BLaER1 treated with 17β-estradiol and CSF1 and Interleukin-3, amounts not matched to agents 10 nM and 100 nM (cell line): ENCODE results near the gene IGFBP5.

Source experiments
- H3K27ac ChIP-seq, 11 experiments: shearing (Covaris generic); formaldehyde crosslinking; 2 replicates each; pipeline ENCODE4 v1.8.1; 2022
- H3K27me3 ChIP-seq, 11 experiments: shearing (Covaris generic); formaldehyde crosslinking; 2 replicates each; pipeline ENCODE4 v1.8.1; 2022
- H3K36me3 ChIP-seq, 11 experiments: shearing (Covaris generic); formaldehyde crosslinking; 2 replicates each; pipeline ENCODE4 v1.8.1; 2022
- H3K4me1 ChIP-seq, 10 experiments: shearing (Covaris generic); formaldehyde crosslinking; 2 replicates each; pipeline ENCODE4 v1.8.1; 2022
- H3K4me2 ChIP-seq, 11 experiments: shearing (Covaris generic); formaldehyde crosslinking; 2 replicates each; pipeline ENCODE4 v1.8.1; 2022
- H3K4me3 ChIP-seq, 10 experiments: shearing (Covaris generic); formaldehyde crosslinking; 2 replicates each; pipeline ENCODE4 v1.8.1; 2022
- H3K9ac ChIP-seq, 11 experiments: shearing (Covaris generic); formaldehyde crosslinking; 2 replicates each; pipeline ENCODE4 v1.8.1; 2022
- H3K9me3 ChIP-seq, 11 experiments: shearing (Covaris generic); formaldehyde crosslinking; replicated peaks in 1 of 11; 2 replicates each; pipeline ENCODE4 v1.8.1; 2022
- H4K20me1 ChIP-seq, 11 experiments: shearing (Covaris generic); formaldehyde crosslinking; 2 replicates each; pipeline ENCODE4 v1.8.1; 2022
- Cebpa-rat ChIP-seq, 11 experiments: shearing (Covaris generic); IDR thresholded peaks; 2 replicates each; pipeline ENCODE4 v1.8.1; 2022

Gene IGFBP5

DNA sequence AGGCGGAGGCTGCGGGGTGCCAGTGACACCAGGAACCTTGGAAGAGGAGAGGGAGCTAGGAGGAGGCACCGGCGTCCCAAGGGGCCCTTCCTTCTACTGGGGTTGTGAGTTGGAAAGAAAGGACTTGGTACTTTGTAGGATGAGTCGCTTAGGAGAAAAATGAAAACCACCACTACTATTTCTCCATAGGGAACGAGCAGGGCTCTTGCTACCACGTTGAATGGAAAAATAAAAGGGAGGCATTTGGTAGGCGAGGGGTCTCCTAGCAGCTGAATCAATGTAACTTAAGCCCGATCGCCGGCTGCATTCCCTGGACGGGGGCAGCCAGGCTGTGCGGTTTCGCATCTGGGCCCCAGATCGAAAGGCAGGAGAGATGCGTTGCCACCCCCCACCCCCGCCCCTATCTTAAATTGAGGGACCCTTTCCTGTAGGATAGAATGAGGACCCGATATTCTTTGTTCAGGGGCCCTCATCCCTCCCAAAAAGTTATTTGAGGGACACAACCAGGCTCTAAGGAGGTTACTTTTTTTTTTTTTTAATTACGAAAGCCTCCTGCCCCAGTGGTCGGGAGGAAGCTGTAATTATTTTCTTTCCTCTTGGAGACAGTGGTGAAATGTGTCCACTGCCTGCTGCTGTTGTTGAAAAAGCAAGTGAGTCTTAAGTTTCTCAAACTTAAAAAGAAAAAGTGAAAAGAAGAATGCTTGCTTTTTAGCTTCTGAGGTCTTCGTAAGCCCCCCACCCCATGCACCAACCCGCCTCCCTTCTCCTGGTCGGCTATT is 60.8 kb downstream of the IGFBP5 start:
- H3K4me3 ChIP-seq, result peak overlapping the region; percentile 69 to 90 (median 82)
- peaks cover 44 to 67% (median 63%) of the 10 kb centered on the region in 11 experiments for H3K27me3 ChIP-seq
- peak overlapping the region; percentile 81 to 100 (median 98) for H3K4me2 ChIP-seq
- peaks cover 0 to 25% (median 17%) of the 10 kb centered on the region in 11 experiments; a peak in 14 of 22 replicates for H3K36me3 ChIP-seq
- H3K4me1 ChIP-seq, result peaks cover 41 to 61% (median 52%) of the 10 kb centered on the region in 10 experiments
- no peaks in the 10 kb centered on the region for H3K9me3 ChIP-seq
- TF ChIP-seq Cebpa-rat (IDR thresholded peaks at IDR 0.05), result no peak
- peak overlapping the region in 9 of 11 experiments; percentile 65 to 85 (median 81); a peak in 18 of 22 replicates for H3K27ac ChIP-seq
- peak overlapping the region; percentile 60 to 89 (median 80); a peak in 21 of 22 replicates for H3K9ac ChIP-seq
- peaks cover 0 to 57% (median 31%) of the 10 kb centered on the region in 11 experiments; a peak in 12 of 22 replicates for H4K20me1 ChIP-seq

DNA sequence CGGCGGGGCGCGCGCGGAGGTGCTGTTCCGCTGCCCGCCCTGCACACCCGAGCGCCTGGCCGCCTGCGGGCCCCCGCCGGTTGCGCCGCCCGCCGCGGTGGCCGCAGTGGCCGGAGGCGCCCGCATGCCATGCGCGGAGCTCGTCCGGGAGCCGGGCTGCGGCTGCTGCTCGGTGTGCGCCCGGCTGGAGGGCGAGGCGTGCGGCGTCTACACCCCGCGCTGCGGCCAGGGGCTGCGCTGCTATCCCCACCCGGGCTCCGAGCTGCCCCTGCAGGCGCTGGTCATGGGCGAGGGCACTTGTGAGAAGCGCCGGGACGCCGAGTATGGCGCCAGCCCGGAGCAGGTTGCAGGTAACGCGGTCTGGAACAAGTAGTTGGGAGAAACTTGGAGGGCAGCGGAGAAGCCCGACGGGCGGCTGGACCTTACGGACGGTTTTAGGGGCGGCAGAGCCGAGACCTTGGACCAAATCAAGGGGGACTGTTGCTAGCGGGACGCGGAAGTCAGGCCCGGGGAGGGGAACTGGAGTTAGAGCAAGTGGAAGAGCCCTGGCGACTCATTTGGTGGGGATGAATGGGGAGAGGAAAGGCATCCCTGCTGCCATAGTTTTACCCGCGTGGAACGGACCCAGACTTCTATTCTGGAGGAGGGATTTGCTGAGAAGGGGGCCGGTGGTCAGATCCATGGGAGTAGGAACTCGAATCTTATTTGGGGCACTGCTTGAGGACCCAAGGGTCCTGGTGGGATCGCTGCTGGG is 61.6 kb downstream of the IGFBP5 start:
- Histone ChIP-seq H3K4me3 (peak overlapping the region; percentile 69 to 90 (median 82)), H3K36me3 (peaks cover 0 to 17% (median 9%) of the 10 kb centered on the region in 11 experiments; a peak in 10 of 22 replicates), H3K27me3 (peaks cover 44 to 67% (median 63%) of the 10 kb centered on the region in 11 experiments), H3K9me3 (no peaks in the 10 kb centered on the region), H3K27ac (peak overlapping the region in 9 of 11 experiments; percentile 65 to 85 (median 81); a peak in 18 of 22 replicates), H3K4me1 (peaks cover 41 to 61% (median 52%) of the 10 kb centered on the region in 10 experiments), H3K4me2 (peak overlapping the region; percentile 81 to 100 (median 98)), H3K9ac (peak overlapping the region; percentile 60 to 89 (median 80)), H4K20me1 (peaks cover 0 to 51% (median 23%) of the 10 kb centered on the region in 11 experiments; a peak in 12 of 22 replicates)
- TF ChIP-seq Cebpa-rat (IDR thresholded peaks at IDR 0.05), result no peak

DNA sequence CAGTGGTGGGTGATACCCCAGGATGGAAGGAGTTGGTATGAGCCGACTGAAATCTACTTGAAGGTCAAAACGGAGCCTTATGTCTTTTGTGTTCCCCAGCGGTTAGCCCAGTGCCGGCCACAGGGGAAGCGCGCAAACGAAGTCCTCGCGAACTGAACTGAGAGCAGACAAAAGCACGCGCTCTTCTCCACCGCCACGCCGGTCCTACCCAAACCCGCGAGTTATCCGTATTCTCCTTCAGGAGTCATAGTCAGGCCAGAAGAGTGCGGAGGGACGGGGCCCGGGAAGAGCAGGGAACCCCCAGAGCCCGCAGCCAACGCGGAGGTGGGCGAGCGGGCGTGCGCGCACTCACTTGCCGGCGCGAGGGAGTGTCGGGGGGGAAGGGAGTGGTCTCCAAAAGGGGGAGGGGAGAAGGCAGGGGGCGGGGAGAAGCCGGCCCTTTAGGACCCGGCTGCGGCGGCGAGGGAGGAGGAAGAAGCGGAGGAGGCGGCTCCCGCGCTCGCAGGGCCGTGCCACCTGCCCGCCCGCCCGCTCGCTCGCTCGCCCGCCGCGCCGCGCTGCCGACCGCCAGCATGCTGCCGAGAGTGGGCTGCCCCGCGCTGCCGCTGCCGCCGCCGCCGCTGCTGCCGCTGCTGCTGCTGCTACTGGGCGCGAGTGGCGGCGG is 62.3 kb downstream of the IGFBP5 start, which contains the start of gene IGFBP2:
IGFBP2 (plus strand) TSS at position 469 of the 664 bp plus-strand sequence; CDS start at position 573, 104 bp downstream.
- Histone ChIP-seq H3K4me3 (peak within 1 kb of the TSS; percentile 69 to 90 (median 82)), H3K9me3 (no peaks in the 10 kb centered on the region), H3K4me2 (peak within 1 kb of the TSS; percentile 81 to 100 (median 98)), H4K20me1 (peaks cover 0 to 44% (median 18%) of the 10 kb centered on the region in 11 experiments; a peak in 12 of 22 replicates), H3K9ac (peak within 1 kb of the TSS; percentile 60 to 89 (median 80)), H3K27me3 (peaks cover 44 to 65% (median 61%) of the 10 kb centered on the region in 11 experiments), H3K36me3 (peaks cover 0 to 10% (median 5%) of the 10 kb centered on the region in 11 experiments; a peak in 8 of 22 replicates), H3K27ac (peak within 1 kb of the TSS in 9 of 11 experiments; percentile 65 to 85 (median 81); a peak in 18 of 22 replicates), H3K4me1 (peaks cover 40 to 57% (median 50%) of the 10 kb centered on the region in 10 experiments)
- no peak for TF ChIP-seq Cebpa-rat (IDR thresholded peaks at IDR 0.05)

DNA sequence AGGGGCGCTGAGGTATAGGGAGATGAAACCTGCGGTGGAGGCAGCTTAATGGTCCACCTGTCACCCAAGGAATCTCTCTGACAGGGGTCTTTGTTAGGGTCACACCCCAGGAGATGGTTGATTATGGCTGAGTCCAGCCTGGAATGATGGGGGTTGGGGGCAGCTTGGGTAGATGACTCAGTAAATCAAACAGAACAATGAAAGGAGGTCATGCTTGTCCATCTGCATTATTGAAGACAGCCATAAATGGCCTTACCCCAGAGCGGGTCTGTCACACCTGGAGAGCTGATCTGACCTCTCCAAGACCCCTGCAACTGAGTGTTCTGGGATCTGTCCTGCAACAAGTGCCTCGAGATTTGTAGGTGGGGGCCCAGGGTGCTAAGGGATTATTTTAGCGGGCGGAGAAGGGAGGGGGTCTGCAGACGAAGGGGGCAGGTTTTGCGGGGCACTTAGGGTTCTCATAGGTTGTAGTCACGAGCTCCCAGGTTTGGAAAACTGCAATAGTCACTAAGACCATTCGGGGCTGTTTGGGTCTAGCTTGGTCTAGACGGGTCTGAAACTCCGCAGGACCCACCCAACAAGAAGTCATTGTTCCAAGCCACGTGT is 62.9 kb downstream of the IGFBP5 start:
- peaks cover 44 to 59% (median 56%) of the 10 kb centered on the region in 11 experiments for H3K27me3 ChIP-seq
- peaks cover 0 to 37% (median 11%) of the 10 kb centered on the region in 11 experiments; a peak in 11 of 22 replicates for H4K20me1 ChIP-seq
- peaks cover 34 to 50% (median 43%) of the 10 kb centered on the region in 10 experiments for H3K4me1 ChIP-seq
- no peaks in the 10 kb centered on the region for H3K9me3 ChIP-seq
- TF ChIP-seq Cebpa-rat (IDR thresholded peaks at IDR 0.05), result no peak
- H3K36me3 ChIP-seq, result peaks cover 0 to 4% (median 0%) of the 10 kb centered on the region in 11 experiments; a peak in 4 of 22 replicates
- H3K4me3 ChIP-seq, result peak overlapping the region in 8 of 10 experiments; percentile 77 to 90 (median 84); a peak in 16 of 20 replicates
- H3K27ac ChIP-seq, result peak overlapping the region in 8 of 11 experiments; percentile 41 to 83 (median 78); a peak in 11 of 22 replicates
- H3K9ac ChIP-seq, result peak overlapping the region in 8 of 11 experiments; percentile 76 to 89 (median 84); a peak in 14 of 22 replicates
- peak overlapping the region; percentile 81 to 100 (median 98) for H3K4me2 ChIP-seq

DNA sequence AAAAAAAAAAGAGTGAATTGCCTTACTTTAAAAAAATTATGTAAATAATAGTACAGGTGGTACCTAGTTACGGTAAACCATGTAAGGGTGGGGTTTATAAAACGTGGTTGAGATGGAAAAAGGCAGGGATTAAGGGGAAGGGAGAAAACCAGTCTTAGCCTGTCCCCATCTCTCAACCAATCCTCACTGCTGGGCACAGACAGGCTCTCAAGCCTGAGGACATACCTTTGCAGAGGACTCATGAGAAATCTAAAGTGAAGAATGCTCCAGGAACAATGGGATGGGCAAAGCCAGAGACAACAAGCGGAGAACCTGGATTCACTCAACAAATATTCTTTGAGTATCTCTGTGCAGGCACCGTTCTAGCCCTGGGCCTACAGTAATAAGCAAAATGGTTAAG is 65.6 kb downstream of the IGFBP5 start:
- Histone ChIP-seq H3K4me2 (no peak overlapping the region), H3K9ac (no peak overlapping the region), H3K27ac (no peak overlapping the region), H3K36me3 (no peaks in the 10 kb centered on the region), H3K9me3 (peaks cover 0 to 3% (median 0%) of the 10 kb centered on the region in 11 experiments; a peak in 3 of 22 replicates), H3K4me1 (peaks cover 9 to 32% (median 25%) of the 10 kb centered on the region in 10 experiments), H3K4me3 (no peak overlapping the region), H3K27me3 (peaks cover 28 to 33% (median 31%) of the 10 kb centered on the region in 11 experiments), H4K20me1 (peaks cover 0 to 14% (median 9%) of the 10 kb centered on the region in 11 experiments; a peak in 8 of 22 replicates)
- no peak for TF ChIP-seq Cebpa-rat (IDR thresholded peaks at IDR 0.05)

DNA sequence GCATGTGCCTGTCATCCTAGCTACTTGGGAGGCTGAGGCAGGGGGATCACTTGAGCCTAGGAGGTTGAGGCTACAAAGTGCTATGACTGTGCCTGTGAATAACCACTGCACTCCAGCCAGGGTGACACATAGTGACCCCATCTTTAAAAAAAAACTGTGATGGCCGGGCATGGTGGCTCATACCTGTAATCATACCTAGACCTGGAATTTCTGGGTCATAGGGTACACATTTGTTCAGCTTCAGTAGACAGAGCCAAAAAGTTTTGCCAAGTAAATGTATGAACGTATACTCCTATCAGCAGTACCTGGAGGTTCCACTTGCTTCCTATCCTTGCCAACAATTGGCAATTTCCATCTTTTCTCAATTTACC is 68.5 kb downstream of the IGFBP5 start:
- H3K9ac ChIP-seq, result no peak overlapping the region
- peak overlapping the region in 5 of 11 experiments; percentile 5 to 30 (median 10); a peak in 5 of 22 replicates for H3K4me2 ChIP-seq

DNA sequence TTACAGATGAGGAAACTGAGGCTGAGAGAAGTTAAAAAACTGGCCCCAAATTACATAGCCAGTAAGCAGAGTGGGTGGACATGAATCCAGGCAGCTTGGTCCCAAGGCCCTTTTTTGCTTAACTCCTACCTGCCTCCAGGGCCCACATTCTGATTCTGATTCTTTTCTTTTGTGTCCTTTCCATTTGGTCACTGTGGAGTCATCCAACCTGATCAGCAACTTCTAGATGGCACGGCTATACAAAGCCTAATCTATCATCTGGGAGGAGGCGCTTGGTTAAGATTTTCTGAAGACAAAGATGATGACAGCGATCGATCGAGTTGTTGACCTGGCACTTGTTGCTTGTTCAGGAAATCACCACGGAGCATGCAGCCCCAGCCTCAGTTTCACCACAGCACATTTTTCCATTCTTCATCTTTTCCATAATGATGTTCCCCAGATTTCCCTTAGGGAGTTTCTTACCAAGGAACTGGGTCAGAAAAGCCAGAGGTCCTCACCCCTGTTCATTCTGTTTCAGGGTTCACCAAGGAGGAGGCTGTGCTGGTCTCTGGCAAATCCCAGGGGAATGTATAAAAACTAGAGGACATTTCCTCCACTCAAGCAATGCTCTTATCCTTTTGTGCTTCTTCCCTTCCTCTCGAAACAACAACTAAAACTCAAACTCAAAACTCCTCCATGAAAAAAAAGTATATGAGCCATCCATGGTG is 69.0 kb downstream of the IGFBP5 start:
- Histone ChIP-seq H3K36me3 (no peaks in the 10 kb centered on the region), H3K4me2 (peak overlapping the region in 5 of 11 experiments; percentile 5 to 30 (median 10); a peak in 5 of 22 replicates)

More for the DNA sequence above, 68.5 kb downstream of the IGFBP5 start:
- Histone ChIP-seq H3K4me1 (peaks cover 7 to 41% (median 25%) of the 10 kb centered on the region in 10 experiments), H3K4me3 (no peak overlapping the region), H3K27ac (no peak overlapping the region), H3K36me3 (no peaks in the 10 kb centered on the region), H3K9me3 (peaks cover 0 to 13% (median 8%) of the 10 kb centered on the region in 11 experiments; a peak in 11 of 22 replicates), H4K20me1 (no peaks in the 10 kb centered on the region), H3K27me3 (peaks cover 0 to 4% (median 2%) of the 10 kb centered on the region in 11 experiments; a peak in 9 of 22 replicates)
- no peak for TF ChIP-seq Cebpa-rat (IDR thresholded peaks at IDR 0.05)

More for the DNA sequence above, 69.0 kb downstream of the IGFBP5 start:
- Histone ChIP-seq H3K27me3 (no peaks in the 10 kb centered on the region), H4K20me1 (no peaks in the 10 kb centered on the region), H3K4me3 (no peak overlapping the region), H3K9ac (no peak overlapping the region), H3K4me1 (peaks cover 13 to 47% (median 30%) of the 10 kb centered on the region in 10 experiments), H3K9me3 (peaks cover 0 to 13% (median 8%) of the 10 kb centered on the region in 11 experiments; a peak in 11 of 22 replicates), H3K27ac (no peak overlapping the region)
- no peak for TF ChIP-seq Cebpa-rat (IDR thresholded peaks at IDR 0.05)
